ENCODE measurements around the gene MB.

The MB gene

GRCh38 chr22:35601013-35601580, 16.0 kb downstream of the MB start:
- no peaks in the 10 kb centered on the region for H3K36me3 Mint-ChIP-seq (ENCODE audit: low read depth)
- H3K27ac Mint-ChIP-seq = no peak overlapping the region
- no peaks in the 10 kb centered on the region for H3K9me3 Mint-ChIP-seq
- no peaks in the 10 kb centered on the region for H3K4me1 Mint-ChIP-seq (ENCODE audit: low read depth)
- H3K27me3 Mint-ChIP-seq (ENCODE audit: low read depth) = no peaks in the 10 kb centered on the region
- H3K4me3 Mint-ChIP-seq = no peak overlapping the region

GRCh38 chr22:35600476-35600875, 16.7 kb downstream of the MB start:
- Mint-ChIP-seq H3K27ac (no peak overlapping the region), H3K9me3 (no peaks in the 10 kb centered on the region), H3K36me3 (ENCODE audit: low read depth) (no peaks in the 10 kb centered on the region), H3K4me1 (ENCODE audit: low read depth) (no peaks in the 10 kb centered on the region), H3K27me3 (ENCODE audit: low read depth) (no peaks in the 10 kb centered on the region), H3K4me3 (no peak overlapping the region)

GRCh38 chr22:35599364-35599763, 17.8 kb downstream of the MB start:
- no peaks in the 10 kb centered on the region for H3K36me3 Mint-ChIP-seq (ENCODE audit: low read depth)
- no peak overlapping the region for H3K27ac Mint-ChIP-seq
- peaks cover 4% of the 10 kb centered on the region for H3K27me3 Mint-ChIP-seq (ENCODE audit: low read depth)
- H3K9me3 Mint-ChIP-seq = no peaks in the 10 kb centered on the region
- H3K4me1 Mint-ChIP-seq (ENCODE audit: low read depth) = no peaks in the 10 kb centered on the region
- no peak overlapping the region for H3K4me3 Mint-ChIP-seq

- no peaks in the 10 kb centered on the region for H3K36me3 Mint-ChIP-seq (ENCODE audit: low read depth)
- no peak overlapping the region for H3K27ac Mint-ChIP-seq
Observed at GRCh38 chr22:35598396-35598710, 18.8 kb downstream of the MB start.

GRCh38 chr22:35597692-35598395, 19.3 kb downstream of the MB start:
- Mint-ChIP-seq H3K4me1 (ENCODE audit: low read depth) (no peaks in the 10 kb centered on the region), H3K36me3 (ENCODE audit: low read depth) (no peaks in the 10 kb centered on the region), H3K27ac (no peak overlapping the region), H3K27me3 (ENCODE audit: low read depth) (peaks cover 4% of the 10 kb centered on the region), H3K9me3 (no peaks in the 10 kb centered on the region), H3K4me3 (no peak overlapping the region)

More at GRCh38 chr22:35598396-35598710, 18.8 kb downstream of the MB start:
- H3K27me3 Mint-ChIP-seq (ENCODE audit: low read depth) = peaks cover 4% of the 10 kb centered on the region
- H3K4me1 Mint-ChIP-seq (ENCODE audit: low read depth) = no peaks in the 10 kb centered on the region
- no peak overlapping the region for H3K4me3 Mint-ChIP-seq
- H3K9me3 Mint-ChIP-seq = no peaks in the 10 kb centered on the region

- H3K4me3 Mint-ChIP-seq = no peak overlapping the region
- H3K4me1 Mint-ChIP-seq (ENCODE audit: low read depth) = no peaks in the 10 kb centered on the region
- no peaks in the 10 kb centered on the region for H3K36me3 Mint-ChIP-seq (ENCODE audit: low read depth)
- H3K9me3 Mint-ChIP-seq = no peaks in the 10 kb centered on the region
- H3K27me3 Mint-ChIP-seq (ENCODE audit: low read depth) = peaks cover 4% of the 10 kb centered on the region
- no peak overlapping the region for H3K27ac Mint-ChIP-seq
Observed at GRCh38 chr22:35596821-35597220, 20.3 kb downstream of the MB start.

- H3K36me3 Mint-ChIP-seq (ENCODE audit: low read depth) = no peaks in the 10 kb centered on the region
- no peak overlapping the region for H3K27ac Mint-ChIP-seq
- no peaks in the 10 kb centered on the region for H3K9me3 Mint-ChIP-seq
- H3K27me3 Mint-ChIP-seq (ENCODE audit: low read depth) = peaks cover 4% of the 10 kb centered on the region
- H3K4me3 Mint-ChIP-seq = no peak overlapping the region
- H3K4me1 Mint-ChIP-seq (ENCODE audit: low read depth) = no peaks in the 10 kb centered on the region
Observed at GRCh38 chr22:35594686-35595085, 22.4 kb downstream of the MB start.

- H3K36me3 Mint-ChIP-seq (ENCODE audit: low read depth) = no peaks in the 10 kb centered on the region
- H3K27me3 Mint-ChIP-seq (ENCODE audit: low read depth) = peaks cover 4% of the 10 kb centered on the region
- H3K4me3 Mint-ChIP-seq = no peak overlapping the region
- no peak overlapping the region for H3K27ac Mint-ChIP-seq
- H3K9me3 Mint-ChIP-seq = no peaks in the 10 kb centered on the region
- H3K4me1 Mint-ChIP-seq (ENCODE audit: low read depth) = no peaks in the 10 kb centered on the region
Observed at GRCh38 chr22:35593891-35594470, 23.1 kb downstream of the MB start.

- Mint-ChIP-seq H3K27me3 (ENCODE audit: low read depth) (peaks cover 4% of the 10 kb centered on the region), H3K9me3 (no peaks in the 10 kb centered on the region), H3K4me1 (ENCODE audit: low read depth) (no peaks in the 10 kb centered on the region), H3K27ac (no peak overlapping the region), H3K4me3 (no peak overlapping the region), H3K36me3 (ENCODE audit: low read depth) (no peaks in the 10 kb centered on the region)
Observed at GRCh38 chr22:35593071-35593890, 23.8 kb downstream of the MB start.

- Mint-ChIP-seq H3K36me3 (ENCODE audit: low read depth) (no peaks in the 10 kb centered on the region), H3K4me3 (no peak overlapping the region), H3K4me1 (ENCODE audit: low read depth) (no peaks in the 10 kb centered on the region), H3K27ac (no peak overlapping the region), H3K27me3 (ENCODE audit: low read depth) (peaks cover 4% of the 10 kb centered on the region), H3K9me3 (no peaks in the 10 kb centered on the region)
Observed at GRCh38 chr22:35592418-35592967, 24.6 kb downstream of the MB start.

- no peaks in the 10 kb centered on the region for H3K9me3 Mint-ChIP-seq
- H3K4me3 Mint-ChIP-seq = no peak overlapping the region
- H3K27ac Mint-ChIP-seq = no peak overlapping the region
- no peaks in the 10 kb centered on the region for H3K4me1 Mint-ChIP-seq (ENCODE audit: low read depth)
- H3K36me3 Mint-ChIP-seq (ENCODE audit: low read depth) = no peaks in the 10 kb centered on the region
- H3K27me3 Mint-ChIP-seq (ENCODE audit: low read depth) = peaks cover 4% of the 10 kb centered on the region
Observed at GRCh38 chr22:35591714-35592417, 25.3 kb downstream of the MB start.

GRCh38 chr22:35590634-35591295, 26.4 kb downstream of the MB start:
- no peaks in the 10 kb centered on the region for H3K36me3 Mint-ChIP-seq (ENCODE audit: low read depth)
- H3K4me1 Mint-ChIP-seq (ENCODE audit: low read depth) = no peaks in the 10 kb centered on the region
- peaks cover 4% of the 10 kb centered on the region for H3K27me3 Mint-ChIP-seq (ENCODE audit: low read depth)
- no peak overlapping the region for H3K27ac Mint-ChIP-seq
- H3K9me3 Mint-ChIP-seq = no peaks in the 10 kb centered on the region
- H3K4me3 Mint-ChIP-seq = no peak overlapping the region

GRCh38 chr22:35589756-35590093, 27.4 kb downstream of the MB start:
- Mint-ChIP-seq H3K4me1 (ENCODE audit: low read depth) (no peaks in the 10 kb centered on the region), H3K27ac (no peak overlapping the region), H3K9me3 (no peaks in the 10 kb centered on the region), H3K4me3 (no peak overlapping the region), H3K36me3 (ENCODE audit: low read depth) (no peaks in the 10 kb centered on the region), H3K27me3 (ENCODE audit: low read depth) (peaks cover under 1% of the 10 kb centered on the region)
